ENCODE measurements around the gene FANCI. TPM values are rescaled to one million over a fixed set of nuclear protein-coding genes. Genes with fewer than 3 reads are reported as not detected.

Gene FANCI
- total and polyA plus RNA-seq, 5 donors from 2014 or later, result 7.8 to 16.8 (median 13.7) TPM

GRCh38 chr15:89364341-89364740 lies 120.6 kb downstream of the FANCI start:
- no peak for ATAC-seq (ENCODE audit: low read depth in 2 of 2)
- Histone ChIP-seq H3K36me3 (ENCODE audit: control insufficient read depth, insufficient read depth, low read length) (no peaks in the 10 kb centered on the region), H3K27ac (ENCODE audit: insufficient read depth, low read length, poor library complexity, severe bottlenecking) (no peak overlapping the region), H3K4me3 (ENCODE audit: low read depth, low read length) (no peak overlapping the region), H3K4me1 (ENCODE audit: control insufficient read depth, insufficient read depth, low read length, poor library complexity, severe bottlenecking) (peaks cover 36% of the 10 kb centered on the region), H3K27me3 (ENCODE audit: control insufficient read depth, insufficient read depth, low read length) (peaks cover 45% of the 10 kb centered on the region), H3K9me3 (ENCODE audit: control insufficient read depth in 2 of 2, low read length in 2 of 2) (no peaks in the 10 kb centered on the region)
- peaks cover 83% of the 10 kb centered on the region for H3K27me3 Mint-ChIP-seq
- no peak for DNase-seq
- H3K4me1 Mint-ChIP-seq, result peaks cover 0 to 42% (median 12%) of the 10 kb centered on the region in 4 donors
- H3K27ac Mint-ChIP-seq, result no peak overlapping the region
- H3K9me3 Mint-ChIP-seq, result peaks cover 0 to 18% (median 0%) of the 10 kb centered on the region in 7 donors
- H3K4me3 Mint-ChIP-seq, result peak overlapping the region in 2 of 4 donors; percentile 19 to 63
- H3K36me3 Mint-ChIP-seq, result no peaks in the 10 kb centered on the region

GRCh38 chr15:89364741-89365450 lies 121.1 kb downstream of the FANCI start:
- Histone ChIP-seq H3K4me1 (ENCODE audit: control insufficient read depth, insufficient read depth, low read length, poor library complexity, severe bottlenecking) (peaks cover 33% of the 10 kb centered on the region), H3K9me3 (ENCODE audit: control insufficient read depth in 2 of 2, low read length in 2 of 2) (no peaks in the 10 kb centered on the region), H3K4me3 (ENCODE audit: low read depth, low read length) (no peak overlapping the region), H3K27ac (ENCODE audit: insufficient read depth, low read length, poor library complexity, severe bottlenecking) (no peak overlapping the region), H3K36me3 (ENCODE audit: control insufficient read depth, insufficient read depth, low read length) (no peaks in the 10 kb centered on the region), H3K27me3 (ENCODE audit: control insufficient read depth, insufficient read depth, low read length) (peaks cover 47% of the 10 kb centered on the region)
- ATAC-seq (ENCODE audit: low read depth in 2 of 2) (no peak), DNase-seq (no peak)
- H3K27me3 Mint-ChIP-seq, result peaks cover 85% of the 10 kb centered on the region
- H3K9me3 Mint-ChIP-seq, result peaks cover 0 to 20% (median 0%) of the 10 kb centered on the region in 7 donors
- H3K27ac Mint-ChIP-seq, result no peak overlapping the region
- peaks cover 0 to 42% (median 14%) of the 10 kb centered on the region in 4 donors for H3K4me1 Mint-ChIP-seq
- peak overlapping the region in 1 of 4 donors; percentile 63 for H3K4me3 Mint-ChIP-seq
- no peaks in the 10 kb centered on the region for H3K36me3 Mint-ChIP-seq

DNA sequence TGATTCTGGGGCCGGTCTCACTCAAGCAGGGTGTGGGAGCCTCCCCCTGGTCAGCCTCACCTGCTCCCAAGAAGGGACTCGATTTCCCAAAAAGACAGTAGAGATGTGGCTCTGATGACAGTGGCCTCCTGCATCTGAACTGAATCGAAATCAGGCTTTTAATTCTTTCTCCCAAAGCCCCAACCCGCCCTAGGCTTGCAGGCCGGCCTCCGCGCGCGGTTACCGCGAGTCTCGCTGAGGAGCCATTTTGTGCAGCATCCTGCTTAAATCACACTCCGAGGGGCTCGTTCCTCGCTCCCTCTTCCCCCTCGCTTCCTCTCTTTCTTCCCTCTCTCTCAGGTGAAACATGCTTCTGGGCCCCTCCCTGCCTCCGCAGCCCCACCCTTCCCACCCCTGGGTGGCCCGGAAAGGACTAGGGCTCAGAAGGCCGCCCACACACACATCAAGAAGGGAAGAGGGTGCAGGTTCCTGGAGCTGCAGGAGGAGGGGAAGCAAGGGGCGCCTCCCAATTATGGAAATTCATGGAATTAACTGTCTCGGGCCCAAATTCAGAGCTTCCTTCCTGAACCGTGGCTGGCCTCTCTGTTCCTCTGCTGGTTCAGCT lies 121.8 kb downstream of the FANCI start:
- Histone ChIP-seq H3K9me3 (ENCODE audit: control insufficient read depth in 2 of 2, low read length in 2 of 2) (no peaks in the 10 kb centered on the region), H3K4me3 (ENCODE audit: low read depth, low read length) (no peak overlapping the region), H3K27me3 (ENCODE audit: control insufficient read depth, insufficient read depth, low read length) (peaks cover 44% of the 10 kb centered on the region), H3K4me1 (ENCODE audit: control insufficient read depth, insufficient read depth, low read length, poor library complexity, severe bottlenecking) (peaks cover 27% of the 10 kb centered on the region), H3K27ac (ENCODE audit: insufficient read depth, low read length, poor library complexity, severe bottlenecking) (no peak overlapping the region), H3K36me3 (ENCODE audit: control insufficient read depth, insufficient read depth, low read length) (no peaks in the 10 kb centered on the region)
- DNase-seq (no peak), ATAC-seq (ENCODE audit: low read depth in 2 of 2) (no peak)
- H3K27ac Mint-ChIP-seq, result no peak overlapping the region
- peaks cover 0 to 20% (median 0%) of the 10 kb centered on the region in 7 donors for H3K9me3 Mint-ChIP-seq
- H3K4me3 Mint-ChIP-seq, result peak overlapping the region in 1 of 4 donors; percentile 32
- peaks cover 85% of the 10 kb centered on the region for H3K27me3 Mint-ChIP-seq
- H3K36me3 Mint-ChIP-seq, result no peaks in the 10 kb centered on the region
- H3K4me1 Mint-ChIP-seq, result peaks cover 0 to 42% (median 14%) of the 10 kb centered on the region in 4 donors

Other genes starting within 250 kb of the FANCI start
- gene ABHD2, start 155.5 kb upstream of the FANCI start, total RNA-seq, result 67.8 TPM
- 10 to 100 TPM; 18.7 to 30.2 (median 21.2) TPM for gene ABHD2, start 155.5 kb upstream of the FANCI start, polyA plus RNA-seq
- gene RLBP1, start 22.4 kb upstream of the FANCI start, total RNA-seq, result not detected
- gene RLBP1, start 22.4 kb upstream of the FANCI start, polyA plus RNA-seq, result not detected
- 157 TPM for gene POLG, start 90.8 kb downstream of the FANCI start, total RNA-seq
- gene POLG, start 90.8 kb downstream of the FANCI start, polyA plus RNA-seq, result 10 to 100 TPM; 31.2 to 38.3 (median 33.7) TPM

Data from CD4-positive, CD25-positive, alpha-beta regulatory T cell (primary cell).